DMS114 treated with DMSO at 0.1 percent for 48 hours (cell line): ENCODE results near the gene SPOPL.

Experiments used
- DNase-seq: peaks from one replicate; lab custom pipeline; 2025; ENCODE audit not compliant: unreplicated experiment; lab: John Stamatoyannopoulos, UW

The SPOPL gene

GRCh38 chr2:138494265-138494966 is 7.2 kb upstream of the SPOPL start:
- no peak for DNase-seq

- DNase-seq, result no peak
Observed at GRCh38 chr2:138495384-138495783, 6.2 kb upstream of the SPOPL start.

GRCh38 chr2:138496096-138496651 is 5.4 kb upstream of the SPOPL start:
- DNase-seq, result no peak

GRCh38 chr2:138497294-138497693 is 4.3 kb upstream of the SPOPL start:
- no peak for DNase-seq

GRCh38 chr2:138499684-138500083 is 1.9 kb upstream of the SPOPL start:
- no peak for DNase-seq

- no peak for DNase-seq
Observed at GRCh38 chr2:138500592-138501424, 762 bp upstream of the SPOPL start.

- DNase-seq, result no peak
Observed at GRCh38 chr2:138502255-138503086, 901 bp downstream of the SPOPL start.

GRCh38 chr2:138503087-138503442 is 1.5 kb downstream of the SPOPL start:
- DNase-seq, result no peak

- DNase-seq, result no peak
Observed at GRCh38 chr2:138503652-138504051, 2.1 kb downstream of the SPOPL start.

GRCh38 chr2:138504092-138504491 is 2.5 kb downstream of the SPOPL start:
- no peak for DNase-seq

- no peak for DNase-seq
Observed at GRCh38 chr2:138504546-138505235, 3.1 kb downstream of the SPOPL start.

- no peak for DNase-seq
Observed at GRCh38 chr2:138507267-138507666, 5.7 kb downstream of the SPOPL start.

GRCh38 chr2:138510319-138510718 is 8.7 kb downstream of the SPOPL start:
- no peak for DNase-seq

GRCh38 chr2:138512672-138513071 is 11.1 kb downstream of the SPOPL start:
- no peak for DNase-seq

GRCh38 chr2:138514173-138514572 is 12.6 kb downstream of the SPOPL start:
- DNase-seq, result no peak

- DNase-seq, result no peak
Observed at GRCh38 chr2:138515092-138515491, 13.5 kb downstream of the SPOPL start.

GRCh38 chr2:138516030-138516704 is 14.6 kb downstream of the SPOPL start:
- DNase-seq, result no peak

GRCh38 chr2:138518860-138519259 is 17.3 kb downstream of the SPOPL start:
- no peak for DNase-seq

GRCh38 chr2:138521821-138522220 is 20.3 kb downstream of the SPOPL start:
- no peak for DNase-seq

- no peak for DNase-seq
Observed at GRCh38 chr2:138522556-138522955, 21.0 kb downstream of the SPOPL start.
